Heart left ventricle (tissue), 16 donors: ENCODE results near the gene FAM219A. TPM values are rescaled to one million over a fixed set of nuclear protein-coding genes. Genes with fewer than 3 reads are reported as not detected.

ENCODE experiments used
- ATAC-seq, 4 donors: fragments of 200-7000 bp; cut with Tn5 transposase; one replicate each; pipeline ENCODE4 v1.9.1; 2020 to 2022; ENCODE audit warnings: moderate library complexity in 4 of 4, mild to moderate bottlenecking in 3 of 4, moderate number of reproducible peaks in 1 of 4
- DNase-seq, 5 donors: peaks; one replicate each; pipeline ENCODE4 v3.0.0-alpha.2; 2020
- H3K27ac ChIP-seq, 12 donors: fragments of 200-600 bp; sonication (generic) in 4 of 12; one replicate each; pipeline versions ENCODE4 v1.5.0 to v1.8.0; 2016 to 2022; ENCODE audit warnings: mild to moderate bottlenecking in 2 of 12
- H3K27me3 ChIP-seq, 9 donors: fragments of 200-600 bp; sonication (generic) in 2 of 9; one replicate each; pipeline versions ENCODE4 v1.5.1 to v1.8.0; 2016 to 2022; ENCODE audit warnings: mild to moderate bottlenecking in 3 of 9
- H3K36me3 ChIP-seq, 9 donors: fragments of 200-600 bp; sonication (generic) in 2 of 9; one replicate each; pipeline versions ENCODE4 v1.5.0 to v1.8.0; 2018 to 2022; ENCODE audit warnings: mild to moderate bottlenecking in 2 of 9
- H3K4me1 ChIP-seq, 12 donors: fragments of 200-600 bp; sonication (generic) in 4 of 12; one replicate each; pipeline versions ENCODE4 v1.5.0 to v1.8.0; 2016 to 2022; ENCODE audit warnings: mild to moderate bottlenecking in 3 of 12
- H3K4me3 ChIP-seq, 12 donors: fragments of 200-600 bp; sonication (generic) in 4 of 12; one replicate each; pipeline versions ENCODE4 v1.5.0 to v1.8.0; 2017 to 2022; ENCODE audit warnings: mild to moderate bottlenecking in 9 of 12, moderate library complexity in 4 of 12
- H3K9me3 ChIP-seq, 12 donors: fragments of 200-600 bp; sonication (generic) in 4 of 12; one replicate each; pipeline versions ENCODE4 v1.5.0 to v1.8.0; 2016 to 2022; ENCODE audit warnings: mild to moderate bottlenecking in 1 of 12
- CTCF ChIP-seq, 12 donors: fragments of 200-600 bp; sonication (generic) in 4 of 12; IDR thresholded peaks; one replicate each; pipeline versions ENCODE4 v1.5.0 to v1.8.0; 2018 to 2022; ENCODE audit warnings: antibody characterized with exemption in 12 of 12, mild to moderate bottlenecking in 5 of 12
- POLR2A ChIP-seq, 2 donors: fragments of 450-650 bp; IDR thresholded peaks; one replicate each; pipeline ENCODE4 v1.6.1; 2017; ENCODE audit warnings: antibody characterized with exemption in 2 of 2, mild to moderate bottlenecking in 2 of 2, moderate library complexity in 2 of 2
- WGBS, 4 donors: extraction: QIAGEN DNeasy Blood & Tissue Kit in 2 of 4; methylation state at CpG; one replicate each; pipeline versions ENCODE4 v1.1.5 to v1.1.7; 2013 to 2018; 5-methylcytosine and 5-hydroxymethylcytosine counted together
- intact Hi-C, 10 donors: fragments of 100-400 bp; cut with DNase I; formaldehyde crosslinking; loops; one replicate each; pipeline versions ENCODE4 v1.11.1 to v1.14.2; 2022
- polyA plus RNA-seq, 2 donors: library from polyadenylated mRNA; stranded (reverse); fragments of 200-250 nt; gene quantifications; one replicate each; pipeline ENCODE4 v1.2.3, GENCODE V29; 2013
- total RNA-seq, 9 donors: library from RNA; depleted of rRNA in 2 of 9; stranded (reverse); fragments of >200 nt in 2 of 9; fragmentation: NEBNext Ultra II Directional in 3 of 9; extraction: Animal tissue kit (Norgen Biotek cat#: 25700) in 3 of 9; gene quantifications; one replicate each; pipeline versions ENCODE4 v1.1.0 to v1.2.4, GENCODE V29; 2016 to 2023
- donor health status: ischemic (EF 13 %, LVEDD 7.1; RV severe dilation, severe dysfunction).
- donor health status: healthy with polysubstance abuse.
- donor health status: DM: no; HTN: yes; CAD: no.
- donor health status: DM: no; HTN: no; CAD: no.
- donor health status: ischemic (EF 25% LVEDD 6.9; RV normal size, moderate dysfunction).
- donor health status: ischemic (EF 25% LVEDD 5.7; RV mildly dilated, moderate dysfunction).
- donor health status: healthy.
- donor health status: DM: yes; HTN: yes; CAD: no.
- donor health status: ischemic (EF 35%, LVEDD 5.7; RV mildly dilated, moderate dysfunction).
- donor health status: nonischemic (EF 11% LVEDD 7.7; RV severe dilation, severe dysfunction).
- donor health status: DM: yes; HTN: yes; CAD: no.
- donor health status: PGD.
- donor health status: ischemic (EF 29% LVEDD 5.4; RV normal size, mild dysfunction).
- donor health status: nonischemic (EF 23%, LVEDD 6.1; RV moderate dilation, normal function).

The FAM219A gene
- total and polyA plus RNA-seq, 11 donors = 12.7 to 39.1 (median 25.9) TPM

- peak in 4 of 5 donors; percentile 51 to 67 (median 62) for DNase-seq
- TF ChIP-seq CTCF (IDR thresholded peaks at IDR 0.05) (peak in 6 of 12 donors; percentile 13 to 43 (median 29)), POLR2A (IDR thresholded peaks at IDR 0.05) (no peak)
- no peaks in the 10 kb centered on the region for H3K9me3 ChIP-seq
- intact Hi-C loops = loop anchor here in 3 of 10 donors (1.0 to 10.0 kb wide), 6 partner anchors 13 to 820 kb away; partner anchors contain the start of genes ENHO (in 1 of the 3), KIF24 (in 1 of the 3), NUDT2 (in 1 of the 3) and RPP25L (in 1 of the 3)
- H3K27me3 ChIP-seq = no peaks in the 10 kb centered on the region
- no peak overlapping the region for H3K4me3 ChIP-seq
- 53 to 68% (median 57%) methylated on average over 3 of the region's 3 CpGs for WGBS, 4 donors
- peak overlapping the region in 9 of 12 donors; percentile 36 to 74 (median 57) for H3K27ac ChIP-seq
- peaks cover 4 to 86% (median 72%) of the 10 kb centered on the region in 12 donors for H3K4me1 ChIP-seq
- H3K36me3 ChIP-seq = no peaks in the 10 kb centered on the region
- no peak for ATAC-seq
Measured at GRCh38 chr9:34454571-34455065, 3.8 kb downstream of the FAM219A start.

GRCh38 chr9:34452568-34452967 lies 5.8 kb downstream of the FAM219A start:
- ATAC-seq = no peak
- no peak for DNase-seq
- 59 to 75% (median 63%) methylated on average over 2 of the region's 2 CpGs for WGBS, 4 donors
- H3K36me3 ChIP-seq = no peaks in the 10 kb centered on the region
- intact Hi-C loops = loop anchor here in 2 of 10 donors (5.0 to 10.0 kb wide), 3 partner anchors 40 to 822 kb away; partner anchors contain the start of gene RPP25L (in 1 of the 2)
- no peak for TF ChIP-seq CTCF (IDR thresholded peaks at IDR 0.05)
- TF ChIP-seq POLR2A (IDR thresholded peaks at IDR 0.05) = no peak
- H3K4me3 ChIP-seq = no peak overlapping the region
- peaks cover 9 to 100% (median 76%) of the 10 kb centered on the region in 12 donors for H3K4me1 ChIP-seq
- H3K27ac ChIP-seq = peak overlapping the region in 8 of 12 donors; percentile 3 to 76 (median 58)
- H3K27me3 ChIP-seq = no peaks in the 10 kb centered on the region
- no peaks in the 10 kb centered on the region for H3K9me3 ChIP-seq

DNA sequence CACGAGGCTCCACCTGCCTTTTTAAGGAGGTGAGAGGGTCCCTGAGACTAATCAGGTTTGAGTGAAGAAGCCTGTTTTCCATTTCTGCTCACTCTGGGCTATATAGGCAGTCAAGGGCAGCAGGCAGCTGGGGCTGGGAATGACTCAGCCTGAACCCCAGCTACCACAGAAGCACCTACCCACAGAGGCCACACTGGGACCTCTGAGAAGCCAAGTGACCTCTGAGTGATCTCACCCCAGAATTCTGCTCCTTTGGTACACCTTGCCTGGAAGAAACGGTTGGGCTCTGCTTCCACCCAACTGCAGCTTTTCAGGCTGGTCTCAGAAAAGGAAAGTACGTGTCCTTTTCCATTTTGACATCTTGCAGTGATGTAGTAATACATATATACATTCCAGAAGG lies 6.8 kb downstream of the FAM219A start:
- peaks cover 9 to 98% (median 78%) of the 10 kb centered on the region in 12 donors for H3K4me1 ChIP-seq
- ATAC-seq (no peak), DNase-seq (no peak)
- H3K4me3 ChIP-seq = no peak overlapping the region
- no peaks in the 10 kb centered on the region for H3K9me3 ChIP-seq
- no peaks in the 10 kb centered on the region for H3K36me3 ChIP-seq
- H3K27ac ChIP-seq = peak overlapping the region; percentile 1 to 81 (median 60)
- 48 to 60% (median 54%) methylated on average over 3 of the region's 3 CpGs for WGBS, 4 donors
- H3K27me3 ChIP-seq = no peaks in the 10 kb centered on the region
- intact Hi-C loops = loop anchor here in 2 of 10 donors (5.0 to 10.0 kb wide), 3 partner anchors 39 to 823 kb away; partner anchors contain the start of gene RPP25L (in 1 of the 2)
- no peak for TF ChIP-seq POLR2A (IDR thresholded peaks at IDR 0.05)
- TF ChIP-seq CTCF (IDR thresholded peaks at IDR 0.05) = no peak

DNA sequence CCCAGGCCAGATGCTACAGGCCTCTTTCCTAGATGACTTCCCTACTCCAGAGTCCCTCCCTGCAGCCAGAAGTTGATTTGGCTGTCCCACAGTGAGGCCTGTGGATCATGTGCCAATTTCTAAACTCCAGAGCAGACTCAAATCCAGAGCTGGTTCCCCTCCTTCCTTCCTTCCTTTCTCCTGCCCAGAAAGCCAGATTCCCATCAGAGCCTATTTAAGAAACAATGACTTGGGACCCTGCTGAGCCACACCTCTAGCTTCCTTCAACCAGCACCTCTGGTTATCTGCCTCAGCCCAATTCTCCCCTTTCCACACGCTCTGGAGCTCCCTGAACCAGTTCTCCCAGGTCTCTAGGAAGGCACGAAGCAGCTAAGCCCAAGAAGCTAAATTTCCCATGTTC lies 7.2 kb downstream of the FAM219A start:
- intact Hi-C loops = loop anchor here in 2 of 10 donors (5.0 to 10.0 kb wide), 3 partner anchors 39 to 824 kb away; partner anchors contain the start of gene RPP25L (in 1 of the 2)
- Histone ChIP-seq H3K4me1 (peaks cover 9 to 98% (median 79%) of the 10 kb centered on the region in 12 donors), H3K27me3 (no peaks in the 10 kb centered on the region), H3K4me3 (no peak overlapping the region), H3K9me3 (no peaks in the 10 kb centered on the region), H3K36me3 (no peaks in the 10 kb centered on the region), H3K27ac (peak overlapping the region; percentile 1 to 81 (median 60))
- peak in 3 of 4 donors; percentile 65 to 72 (median 72) for ATAC-seq
- no peak for TF ChIP-seq POLR2A (IDR thresholded peaks at IDR 0.05)
- no peak for TF ChIP-seq CTCF (IDR thresholded peaks at IDR 0.05)
- DNase-seq = peak in 4 of 5 donors; percentile 36 to 46 (median 40)
- WGBS, 4 donors = 66 to 74% (median 66%) methylated on average over 2 of the region's 2 CpGs
